ENCODE data around the gene CYP4F2.
"Not testable (repeated sequence)": the region's sequence is repeated elsewhere in the genome, so short reads cannot be mapped to it uniquely, and the experiment has no call there.

The CYP4F2 gene

DNA sequence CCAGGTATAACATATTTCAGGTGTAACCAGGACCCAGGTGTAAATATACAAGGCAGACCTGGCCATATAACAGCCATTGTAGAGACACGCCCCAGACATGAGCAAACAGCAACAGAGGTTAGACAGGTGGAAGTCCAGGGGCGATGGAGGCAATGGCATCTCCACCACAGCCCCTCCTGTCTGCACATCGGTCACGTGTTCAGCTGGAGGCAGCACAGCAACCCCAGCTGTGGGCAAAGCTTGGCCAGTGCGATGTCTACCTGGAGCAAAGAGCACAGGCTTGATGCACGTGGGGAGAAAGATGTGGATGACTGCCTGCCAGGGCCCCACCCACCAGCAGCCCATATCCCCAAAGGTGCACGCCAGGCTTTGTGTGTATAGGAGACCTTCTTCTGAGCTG lies 4.4 kb downstream of the CYP4F2 start:
- no peaks in the 10 kb centered on the region for H3K9me3 Mint-ChIP-seq

DNA sequence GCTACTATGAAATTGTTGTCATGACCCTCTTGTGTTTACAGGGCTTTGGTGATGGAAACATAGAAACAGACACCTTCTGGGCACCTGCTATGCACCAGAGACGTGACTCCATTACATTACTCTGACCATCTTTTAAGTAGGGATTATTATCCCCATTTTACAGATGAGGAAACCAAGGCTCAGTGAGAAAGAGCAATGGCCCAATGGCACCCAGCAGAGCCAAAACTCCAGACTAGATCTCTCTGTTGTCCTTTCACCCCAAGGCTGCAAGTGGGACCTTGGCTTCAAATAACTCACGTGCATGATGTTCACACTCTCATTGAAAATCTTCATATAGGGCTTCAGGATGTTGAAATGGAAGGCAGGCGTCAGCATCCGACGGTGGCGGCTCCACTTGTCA lies 5.9 kb downstream of the CYP4F2 start:
- no peak overlapping the region for H3K4me3 Mint-ChIP-seq
- H3K27me3 Mint-ChIP-seq (ENCODE audit: low read depth) = no peaks in the 10 kb centered on the region
- no peaks in the 10 kb centered on the region for H3K4me1 Mint-ChIP-seq (ENCODE audit: low read depth)
- no peaks in the 10 kb centered on the region for H3K36me3 Mint-ChIP-seq (ENCODE audit: low read depth)
- H3K27ac Mint-ChIP-seq = no peak overlapping the region
- H3K9me3 Mint-ChIP-seq = no peaks in the 10 kb centered on the region
- DNase-seq (ENCODE audit: low spot score) = no peak

More for the DNA sequence above, 4.4 kb downstream of the CYP4F2 start:
- Mint-ChIP-seq H3K27ac (no peak overlapping the region), H3K4me3 (no peak overlapping the region), H3K27me3 (ENCODE audit: low read depth) (peaks cover 4% of the 10 kb centered on the region), H3K4me1 (ENCODE audit: low read depth) (no peaks in the 10 kb centered on the region), H3K36me3 (ENCODE audit: low read depth) (no peaks in the 10 kb centered on the region)
- DNase-seq (ENCODE audit: low spot score) = no peak

DNA sequence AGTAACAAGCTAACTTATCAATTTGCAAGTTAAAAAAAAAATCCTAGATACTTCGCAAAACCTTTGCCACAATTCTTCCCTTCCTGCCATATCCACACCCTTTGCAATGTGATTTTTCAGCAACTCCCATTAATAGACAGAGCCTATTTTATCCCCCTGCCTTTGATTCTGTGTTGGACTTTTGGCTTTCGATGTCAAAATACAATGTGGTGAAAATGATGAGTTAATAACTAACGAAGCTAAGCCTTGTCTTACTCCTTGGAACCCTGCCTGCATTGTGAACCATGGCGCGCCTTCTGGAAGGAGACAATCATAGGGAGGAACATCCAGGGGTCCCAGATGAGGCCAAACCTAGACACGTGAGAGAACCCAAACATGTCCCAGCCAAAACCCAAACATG lies 6.4 kb downstream of the CYP4F2 start:
- Mint-ChIP-seq H3K9me3 (no peaks in the 10 kb centered on the region), H3K4me3 (no peak overlapping the region), H3K27me3 (ENCODE audit: low read depth) (no peaks in the 10 kb centered on the region), H3K4me1 (ENCODE audit: low read depth) (no peaks in the 10 kb centered on the region), H3K36me3 (ENCODE audit: low read depth) (no peaks in the 10 kb centered on the region), H3K27ac (no peak overlapping the region)
- no peak for DNase-seq (ENCODE audit: low spot score)

DNA sequence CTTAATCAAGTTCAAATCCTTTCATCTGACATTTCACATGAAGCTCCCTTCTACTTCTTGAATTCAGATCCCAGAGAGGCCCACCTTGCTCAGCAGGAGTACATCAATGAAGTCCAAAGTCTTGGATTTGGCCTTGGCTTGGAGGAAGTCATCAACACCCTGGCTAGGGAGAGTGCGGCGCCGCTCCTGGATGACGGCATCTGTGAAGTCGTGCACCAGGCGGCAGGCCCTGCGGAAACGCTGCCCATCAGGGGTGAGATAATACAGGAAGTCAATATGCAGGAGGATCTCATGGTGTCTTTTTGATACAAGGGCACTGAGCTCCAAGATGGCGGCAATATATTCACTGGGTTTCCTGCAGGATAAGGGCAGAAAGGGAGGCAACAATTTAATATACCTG lies 8.5 kb downstream of the CYP4F2 start:
- H3K9me3 Mint-ChIP-seq; H3K4me3 Mint-ChIP-seq; H3K36me3 Mint-ChIP-seq (ENCODE audit: low read depth); H3K4me1 Mint-ChIP-seq (ENCODE audit: low read depth); H3K27ac Mint-ChIP-seq; DNase-seq (ENCODE audit: low spot score); H3K27me3 Mint-ChIP-seq (ENCODE audit: low read depth): not testable (repeated sequence)

DNA sequence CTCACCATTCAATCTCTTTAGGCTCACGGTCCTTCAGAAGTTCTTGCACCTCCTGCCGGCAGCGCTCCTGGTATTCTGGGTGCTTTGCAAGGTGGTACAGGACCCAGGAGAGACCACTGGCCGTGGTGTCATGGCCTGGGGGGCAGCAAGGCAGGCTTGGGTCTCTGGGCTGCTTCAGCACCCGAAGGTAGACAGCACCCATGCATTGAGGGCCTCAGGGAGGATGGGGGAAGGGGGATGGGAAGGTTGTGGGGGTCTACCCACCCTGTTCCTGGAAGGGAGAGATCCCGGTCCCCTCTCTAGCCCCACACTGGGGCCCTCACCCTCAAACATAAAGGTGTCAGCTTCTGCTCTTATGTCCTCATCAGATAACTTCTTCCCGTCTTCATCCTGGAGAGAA lies 12.0 kb downstream of the CYP4F2 start:
- H3K27me3 Mint-ChIP-seq (ENCODE audit: low read depth) = peaks cover 11% of the 10 kb centered on the region
- H3K9me3 Mint-ChIP-seq = no peaks in the 10 kb centered on the region
- DNase-seq (ENCODE audit: low spot score) = no peak
- no peak overlapping the region for H3K4me3 Mint-ChIP-seq
- no peaks in the 10 kb centered on the region for H3K4me1 Mint-ChIP-seq (ENCODE audit: low read depth)
- H3K36me3 Mint-ChIP-seq (ENCODE audit: low read depth) = no peaks in the 10 kb centered on the region
- H3K27ac Mint-ChIP-seq = no peak overlapping the region

DNA sequence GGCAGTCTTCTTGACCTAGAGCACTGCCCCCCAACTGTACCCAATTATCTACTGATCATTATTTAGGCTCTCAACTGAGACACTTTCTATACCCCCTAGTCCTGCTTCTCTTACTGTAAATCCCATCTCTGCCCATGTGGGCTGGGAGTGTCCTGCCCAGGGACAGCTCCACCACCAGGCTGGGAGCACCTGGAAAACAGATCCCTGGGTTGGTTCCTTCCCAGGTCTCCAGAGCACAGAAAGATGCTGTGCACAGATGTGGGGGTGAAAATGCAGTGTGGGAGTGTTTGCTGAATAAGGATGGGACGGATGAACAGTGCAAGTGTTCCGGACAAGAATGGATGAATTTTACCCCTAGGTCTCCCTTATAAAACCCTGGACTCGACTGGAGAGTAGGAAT lies 12.7 kb downstream of the CYP4F2 start:
- H3K4me3 Mint-ChIP-seq = no peak overlapping the region
- H3K27ac Mint-ChIP-seq = no peak overlapping the region
- no peaks in the 10 kb centered on the region for H3K9me3 Mint-ChIP-seq
- H3K4me1 Mint-ChIP-seq (ENCODE audit: low read depth) = no peaks in the 10 kb centered on the region
- peaks cover 13% of the 10 kb centered on the region for H3K27me3 Mint-ChIP-seq (ENCODE audit: low read depth)
- H3K36me3 Mint-ChIP-seq (ENCODE audit: low read depth) = no peaks in the 10 kb centered on the region
- DNase-seq (ENCODE audit: low spot score) = no peak

DNA sequence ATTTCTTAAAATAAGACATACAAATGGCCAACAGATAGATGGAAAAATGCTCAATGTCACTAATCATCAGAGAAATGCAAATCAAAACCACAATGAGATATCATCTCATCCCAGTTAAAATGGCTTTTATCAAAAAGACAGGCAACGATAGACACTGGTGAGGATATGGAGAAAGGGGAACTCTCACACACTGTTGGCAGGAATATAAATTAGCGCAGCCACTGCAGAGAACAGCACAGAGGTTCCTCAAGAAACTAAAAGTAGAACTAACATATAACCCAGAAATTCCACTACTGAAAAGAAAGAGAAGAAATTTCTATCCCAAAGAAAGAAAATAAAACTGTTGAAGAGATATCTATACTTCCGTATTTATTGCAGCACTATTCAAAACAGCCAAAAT lies 14.5 kb downstream of the CYP4F2 start:
- H3K4me3 Mint-ChIP-seq; H3K4me1 Mint-ChIP-seq (ENCODE audit: low read depth); H3K9me3 Mint-ChIP-seq; H3K36me3 Mint-ChIP-seq (ENCODE audit: low read depth); H3K27ac Mint-ChIP-seq; DNase-seq (ENCODE audit: low spot score): not testable (repeated sequence)
- peaks cover 18% of the 10 kb centered on the region for H3K27me3 Mint-ChIP-seq (ENCODE audit: low read depth)

DNA sequence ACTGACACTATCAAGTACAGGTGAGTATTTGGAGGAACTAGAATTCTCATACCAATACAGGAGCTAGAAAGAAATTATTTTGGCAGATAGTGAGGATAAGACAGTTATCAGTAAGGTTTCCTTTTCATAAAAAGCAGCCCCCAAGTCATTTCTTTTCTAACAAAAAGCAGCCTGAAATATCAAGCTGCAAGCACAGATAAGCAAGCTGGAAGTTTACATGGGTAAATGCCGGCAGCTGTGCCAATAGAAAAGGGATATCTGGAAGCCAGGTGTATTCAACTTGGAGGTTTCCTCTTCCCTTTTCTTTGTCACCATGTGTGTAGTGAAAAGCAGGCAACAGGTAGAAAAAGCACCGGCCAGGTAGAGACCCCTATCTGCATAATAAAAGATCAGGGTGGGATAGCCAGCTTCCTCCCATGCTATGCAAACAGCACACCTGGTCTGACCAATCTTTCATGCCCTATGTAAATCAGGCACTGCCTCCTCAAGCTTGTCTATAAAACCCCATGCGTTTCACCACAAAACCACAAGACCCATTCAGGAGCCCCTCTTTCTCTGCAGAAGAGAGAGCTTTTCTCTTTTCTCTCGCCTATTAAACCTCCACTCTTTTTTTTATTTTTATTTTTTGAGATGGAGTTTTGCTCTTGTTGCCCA lies 22.9 kb downstream of the CYP4F2 start:
- no peaks in the 10 kb centered on the region for H3K9me3 Mint-ChIP-seq
- no peak for DNase-seq (ENCODE audit: low spot score)
- no peaks in the 10 kb centered on the region for H3K36me3 Mint-ChIP-seq (ENCODE audit: low read depth)
- H3K4me1 Mint-ChIP-seq (ENCODE audit: low read depth) = peaks cover 14% of the 10 kb centered on the region
- H3K27me3 Mint-ChIP-seq (ENCODE audit: low read depth) = peaks cover 38% of the 10 kb centered on the region
- H3K4me3 Mint-ChIP-seq = no peak overlapping the region
- no peak overlapping the region for H3K27ac Mint-ChIP-seq

DNA sequence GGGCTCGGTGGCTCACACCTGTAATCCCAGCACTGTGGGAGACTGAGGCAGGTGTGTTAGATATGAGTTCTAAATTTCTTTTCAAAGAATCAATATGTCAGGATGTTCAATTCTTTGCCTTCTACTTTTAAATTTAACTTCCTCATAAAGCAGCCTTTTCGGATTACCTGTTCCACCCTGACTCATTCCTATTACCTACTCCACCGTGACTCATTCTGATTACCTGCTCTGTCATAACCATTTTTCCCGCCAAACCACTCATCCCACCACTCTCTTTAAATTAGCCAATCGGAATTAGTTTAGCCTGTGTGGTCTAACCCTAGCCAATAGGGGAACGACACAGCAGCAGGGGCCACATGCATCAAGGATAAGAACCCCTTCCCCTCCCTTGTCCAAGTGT lies 24.1 kb downstream of the CYP4F2 start:
- H3K27ac Mint-ChIP-seq; H3K9me3 Mint-ChIP-seq; DNase-seq (ENCODE audit: low spot score); H3K4me3 Mint-ChIP-seq; H3K36me3 Mint-ChIP-seq (ENCODE audit: low read depth): not testable (repeated sequence)
- H3K27me3 Mint-ChIP-seq (ENCODE audit: low read depth) = peaks cover 36% of the 10 kb centered on the region
- H3K4me1 Mint-ChIP-seq (ENCODE audit: low read depth) = peaks cover 23% of the 10 kb centered on the region

DNA sequence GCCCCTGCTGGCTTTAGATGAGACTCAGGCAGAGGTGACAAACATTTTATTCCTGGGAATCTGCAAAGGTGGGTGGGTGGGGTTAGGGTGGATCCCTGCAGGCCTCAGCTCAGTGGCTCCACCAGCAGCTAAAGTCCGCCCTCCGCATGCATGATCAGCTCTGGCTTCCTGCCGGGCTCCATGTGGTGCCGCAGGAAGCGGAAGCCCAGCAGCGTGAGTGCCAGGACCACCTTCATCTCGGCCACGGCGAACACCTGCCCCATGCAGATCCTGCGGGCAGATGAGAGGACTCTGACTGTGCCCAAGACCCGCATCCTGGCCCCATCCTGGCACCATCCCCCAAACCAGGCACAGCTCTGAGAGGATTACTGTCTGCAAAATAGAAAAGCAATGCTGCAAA lies 26.3 kb downstream of the CYP4F2 start:
- Mint-ChIP-seq H3K36me3 (ENCODE audit: low read depth) (no peaks in the 10 kb centered on the region), H3K27ac (peak overlapping the region; percentile 42), H3K27me3 (ENCODE audit: low read depth) (peaks cover 34% of the 10 kb centered on the region), H3K4me3 (peak overlapping the region; percentile 67), H3K4me1 (ENCODE audit: low read depth) (peaks cover 31% of the 10 kb centered on the region), H3K9me3 (no peaks in the 10 kb centered on the region)
- DNase-seq (ENCODE audit: low spot score) = no peak

DNA sequence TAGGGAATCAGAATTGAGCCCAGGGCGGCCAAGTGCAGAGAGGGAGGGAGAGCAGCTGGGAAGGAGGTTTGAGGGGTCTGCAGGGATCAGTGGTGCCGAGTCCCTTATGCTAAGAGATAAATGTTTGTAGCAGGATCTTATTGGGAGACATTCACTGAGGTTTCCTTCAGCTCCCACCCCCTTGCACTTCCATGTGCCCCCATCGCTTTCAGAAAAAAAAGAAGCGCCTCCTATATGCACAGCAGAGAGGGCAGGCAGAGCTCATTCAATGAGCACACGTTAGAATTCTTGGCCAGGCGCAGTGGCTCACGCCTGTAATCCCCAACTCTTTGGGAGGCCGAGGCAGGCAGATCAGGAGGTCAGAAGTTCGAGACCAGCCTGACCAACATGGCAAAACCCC lies 28.0 kb downstream of the CYP4F2 start:
- Mint-ChIP-seq H3K27me3 (ENCODE audit: low read depth) (peaks cover 19% of the 10 kb centered on the region), H3K4me3 (no peak overlapping the region), H3K27ac (no peak overlapping the region), H3K36me3 (ENCODE audit: low read depth) (no peaks in the 10 kb centered on the region), H3K9me3 (no peaks in the 10 kb centered on the region), H3K4me1 (ENCODE audit: low read depth) (peaks cover 39% of the 10 kb centered on the region)
- no peak for DNase-seq (ENCODE audit: low spot score)

DNA sequence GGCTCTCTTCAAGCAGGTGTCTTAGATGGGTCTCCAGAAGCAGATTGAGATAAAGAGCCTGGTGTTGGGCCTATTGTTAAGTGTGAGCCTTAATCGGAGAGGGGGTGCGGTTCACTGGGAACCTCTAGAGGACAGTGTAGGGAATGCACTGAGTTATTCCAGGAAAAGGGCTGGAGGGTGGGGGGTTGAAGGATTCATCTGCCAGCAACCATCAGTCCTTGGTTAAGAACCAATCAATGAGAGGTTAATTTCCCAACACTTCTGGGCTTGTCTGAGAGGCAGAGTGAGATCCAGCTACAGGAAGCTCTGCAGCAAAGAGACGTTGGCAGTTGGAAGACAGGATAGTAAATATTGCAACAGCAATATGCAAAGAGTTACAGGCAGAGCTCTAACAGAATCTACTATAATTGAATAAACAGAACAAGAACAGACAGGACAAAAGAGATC lies 28.7 kb downstream of the CYP4F2 start:
- peaks cover 39% of the 10 kb centered on the region for H3K4me1 Mint-ChIP-seq (ENCODE audit: low read depth)
- no peaks in the 10 kb centered on the region for H3K36me3 Mint-ChIP-seq (ENCODE audit: low read depth)
- peak overlapping the region; percentile 3 for H3K27ac Mint-ChIP-seq
- H3K27me3 Mint-ChIP-seq (ENCODE audit: low read depth) = peaks cover 16% of the 10 kb centered on the region
- no peaks in the 10 kb centered on the region for H3K9me3 Mint-ChIP-seq
- H3K4me3 Mint-ChIP-seq = no peak overlapping the region
- DNase-seq (ENCODE audit: low spot score) = no peak

DNA sequence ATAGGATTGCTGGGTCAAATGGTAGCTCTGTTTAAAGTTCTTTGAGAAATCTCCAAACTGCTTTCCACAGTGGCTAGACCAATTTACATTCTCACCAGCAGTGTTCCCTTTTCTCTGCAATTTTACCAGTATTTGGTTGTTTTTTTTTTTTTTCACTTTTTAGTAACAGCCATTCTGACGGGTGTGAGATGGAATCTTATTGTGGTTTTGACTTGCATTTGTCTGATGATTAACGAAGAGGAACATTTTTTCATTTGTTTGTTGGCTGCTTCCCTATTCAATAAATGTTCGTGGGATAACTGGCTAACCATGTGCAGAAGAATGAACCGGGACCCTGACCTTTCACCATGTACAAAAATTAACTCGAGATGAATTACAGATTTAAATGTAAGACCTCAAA lies 31.2 kb downstream of the CYP4F2 start:
- peaks cover 36% of the 10 kb centered on the region for H3K4me1 Mint-ChIP-seq (ENCODE audit: low read depth)
- H3K4me3 Mint-ChIP-seq = no peak overlapping the region
- no peaks in the 10 kb centered on the region for H3K36me3 Mint-ChIP-seq (ENCODE audit: low read depth)
- DNase-seq (ENCODE audit: low spot score) = no peak
- H3K27me3 Mint-ChIP-seq (ENCODE audit: low read depth) = peaks cover 6% of the 10 kb centered on the region
- H3K9me3 Mint-ChIP-seq = no peaks in the 10 kb centered on the region
- no peak overlapping the region for H3K27ac Mint-ChIP-seq

DNA sequence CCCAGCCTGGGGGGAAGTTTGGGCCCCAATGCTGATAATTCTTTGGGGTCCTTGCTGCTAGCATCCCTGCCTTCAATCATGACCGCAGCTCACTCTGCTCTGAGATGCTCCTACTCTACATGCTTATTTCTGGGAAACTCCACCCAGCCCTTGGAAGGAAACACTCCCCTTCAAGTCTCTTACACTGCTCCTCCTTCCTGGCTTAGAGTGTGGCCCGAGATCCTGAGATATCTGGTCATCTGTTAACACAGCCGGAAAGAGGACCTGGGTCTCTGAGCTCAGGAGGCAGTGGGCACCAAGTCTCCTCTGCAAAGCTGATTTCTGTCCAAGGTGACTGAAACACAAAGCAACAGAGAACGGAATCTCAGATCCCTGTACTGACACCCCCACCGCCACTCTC lies 33.0 kb downstream of the CYP4F2 start:
- peaks cover 33% of the 10 kb centered on the region for H3K4me1 Mint-ChIP-seq (ENCODE audit: low read depth)
- no peaks in the 10 kb centered on the region for H3K9me3 Mint-ChIP-seq
- H3K4me3 Mint-ChIP-seq = no peak overlapping the region

DNA sequence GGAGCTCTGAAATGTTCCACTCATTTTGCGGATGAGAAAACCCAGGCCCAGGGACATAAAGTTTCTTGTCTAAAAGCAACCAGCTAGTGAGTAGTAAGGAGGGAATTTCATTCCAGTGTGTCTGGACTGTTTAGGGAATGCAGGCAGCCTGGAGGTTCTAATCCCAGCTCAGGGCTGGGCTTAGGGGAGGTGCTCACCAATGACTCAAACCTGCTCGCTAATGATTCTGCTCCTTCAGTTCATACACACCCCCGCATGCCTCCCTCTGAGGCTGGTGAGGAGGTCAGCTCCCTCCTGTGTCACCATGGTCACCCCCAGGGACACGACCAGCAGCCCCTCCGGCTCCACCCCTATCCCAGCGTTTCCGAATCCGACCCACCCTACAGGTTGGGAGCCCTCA lies 34.6 kb downstream of the CYP4F2 start:
- Mint-ChIP-seq H3K27ac (no peak overlapping the region), H3K9me3 (no peaks in the 10 kb centered on the region), H3K4me3 (no peak overlapping the region), H3K36me3 (ENCODE audit: low read depth) (no peaks in the 10 kb centered on the region), H3K27me3 (ENCODE audit: low read depth) (peaks cover 16% of the 10 kb centered on the region), H3K4me1 (ENCODE audit: low read depth) (peaks cover 23% of the 10 kb centered on the region)
- no peak for DNase-seq (ENCODE audit: low spot score)

More for the DNA sequence above, 33.0 kb downstream of the CYP4F2 start:
- Mint-ChIP-seq H3K27ac (no peak overlapping the region), H3K36me3 (ENCODE audit: low read depth) (no peaks in the 10 kb centered on the region), H3K27me3 (ENCODE audit: low read depth) (peaks cover 16% of the 10 kb centered on the region)
- no peak for DNase-seq (ENCODE audit: low spot score)

Measured in T-helper 2 cell treated with Interferon-gamma antibody and Interleukin-4, amounts not matched to agents 5 μg/mL and 100 μg/mL, for 36 hours (primary cell).